GM12874 (cell line): ENCODE data around the gene ADTRP.

Experiments
- TF ChIP-seq, protein P1 (sequence below): IDR thresholded peaks from 2 replicates; pipeline ENCODE4 v1.5.1; 2011; ENCODE audit warnings: low read depth, mild to moderate bottlenecking, control low read depth, low read length, moderate library complexity; ENCODE audit not compliant: insufficient read depth

Gene ADTRP

GRCh38 chr6:11701573-11701972 lies 77.0 kb downstream of the ADTRP start:
- TF ChIP-seq, protein P1, sequence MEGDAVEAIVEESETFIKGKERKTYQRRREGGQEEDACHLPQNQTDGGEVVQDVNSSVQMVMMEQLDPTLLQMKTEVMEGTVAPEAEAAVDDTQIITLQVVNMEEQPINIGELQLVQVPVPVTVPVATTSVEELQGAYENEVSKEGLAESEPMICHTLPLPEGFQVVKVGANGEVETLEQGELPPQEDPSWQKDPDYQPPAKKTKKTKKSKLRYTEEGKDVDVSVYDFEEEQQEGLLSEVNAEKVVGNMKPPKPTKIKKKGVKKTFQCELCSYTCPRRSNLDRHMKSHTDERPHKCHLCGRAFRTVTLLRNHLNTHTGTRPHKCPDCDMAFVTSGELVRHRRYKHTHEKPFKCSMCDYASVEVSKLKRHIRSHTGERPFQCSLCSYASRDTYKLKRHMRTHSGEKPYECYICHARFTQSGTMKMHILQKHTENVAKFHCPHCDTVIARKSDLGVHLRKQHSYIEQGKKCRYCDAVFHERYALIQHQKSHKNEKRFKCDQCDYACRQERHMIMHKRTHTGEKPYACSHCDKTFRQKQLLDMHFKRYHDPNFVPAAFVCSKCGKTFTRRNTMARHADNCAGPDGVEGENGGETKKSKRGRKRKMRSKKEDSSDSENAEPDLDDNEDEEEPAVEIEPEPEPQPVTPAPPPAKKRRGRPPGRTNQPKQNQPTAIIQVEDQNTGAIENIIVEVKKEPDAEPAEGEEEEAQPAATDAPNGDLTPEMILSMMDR = no peak

DNA sequence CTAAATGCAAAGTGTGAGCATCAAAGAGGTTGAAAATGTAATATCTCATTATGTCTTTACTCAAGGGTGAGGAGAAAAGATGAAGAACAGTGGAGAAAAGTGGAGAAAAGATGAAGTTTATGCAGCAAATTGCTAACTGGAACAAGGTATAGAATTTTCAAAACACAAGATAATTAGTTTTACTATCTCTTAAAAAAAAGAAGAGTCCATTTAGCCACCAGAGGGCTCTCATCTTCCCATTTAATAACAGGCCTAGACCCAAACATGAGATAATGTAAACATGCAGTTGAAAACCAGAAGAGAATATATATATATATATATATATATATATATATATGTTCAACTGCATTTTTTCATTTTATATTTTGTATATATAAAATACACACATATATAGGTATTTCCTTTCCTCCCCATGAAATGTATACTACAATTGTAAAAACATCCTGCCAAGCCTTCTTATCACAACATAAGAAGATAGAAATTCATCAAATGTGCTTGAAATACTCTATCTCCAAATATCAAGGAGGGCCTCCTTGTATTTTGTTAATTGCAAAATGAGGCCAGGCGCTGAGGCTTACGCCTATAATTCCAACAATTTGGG lies 78.4 kb downstream of the ADTRP start:
- TF ChIP-seq, protein P1 = peak; percentile 18; the same call in 1 of the 2 replicates

DNA sequence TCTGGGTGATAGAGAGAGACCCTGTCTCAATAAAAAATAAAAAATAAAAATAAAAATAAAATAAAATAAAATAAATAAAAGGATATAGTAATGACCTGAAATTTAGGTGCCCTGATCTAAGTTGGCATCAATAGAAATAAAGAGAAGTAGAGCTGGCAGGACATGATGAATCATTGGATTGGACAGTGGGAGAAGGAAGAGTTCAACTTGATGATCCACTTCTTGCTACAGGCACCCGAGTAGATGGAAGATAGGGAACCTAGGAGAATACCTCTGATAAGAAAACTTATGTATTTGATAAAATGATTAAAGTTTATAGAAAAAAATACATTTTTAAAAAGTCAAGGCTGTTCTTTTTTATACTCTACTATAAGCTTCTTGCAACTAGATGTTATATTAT lies 79.0 kb downstream of the ADTRP start:
- TF ChIP-seq, protein P1 = no peak

- TF ChIP-seq, protein P1 = no peak
Observed at GRCh38 chr6:11692451-11693376, 85.9 kb downstream of the ADTRP start.

- TF ChIP-seq, protein P1 = no peak
Observed at GRCh38 chr6:11689847-11690246, 88.8 kb downstream of the ADTRP start.

DNA sequence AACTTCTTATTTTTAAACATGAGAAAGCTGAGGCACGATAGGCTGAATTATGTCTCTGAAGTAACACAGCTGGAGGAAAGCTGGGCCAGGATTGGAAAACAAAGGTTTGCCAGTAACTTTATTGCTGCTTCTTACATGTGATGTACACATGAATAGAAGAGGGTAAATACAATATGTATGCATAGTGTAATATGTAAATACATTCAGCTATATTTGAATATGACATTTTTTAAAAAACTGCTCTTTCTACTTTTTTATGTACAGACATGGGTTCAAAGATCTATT lies 90.2 kb downstream of the ADTRP start:
- TF ChIP-seq, protein P1 = no peak

- TF ChIP-seq, protein P1 = no peak
Observed at GRCh38 chr6:11685481-11686093, 93.0 kb downstream of the ADTRP start.
